GM18517 (cell line): ENCODE measurements around the gene HS3ST3B1.

ENCODE experiments used
- ATAC-seq: cut with Tn5 transposase; IDR thresholded peaks from one replicate; pipeline ENCODE4 v1.9.1; 2021; ENCODE audit warnings: mild to moderate bottlenecking, moderate library complexity; ENCODE audit not compliant: unreplicated experiment

HS3ST3B1 gene

GRCh38 chr17:14300575-14301278, at the start of gene HS3ST3B1:
HS3ST3B1 (plus strand) TSS chr17:14301081; CDS start chr17:14301519, 438 bp downstream.
- peak; percentile 88 for ATAC-seq

- no peak for ATAC-seq
Measured at GRCh38 chr17:14261406-14261805, 39.5 kb upstream of the HS3ST3B1 start.

GRCh38 chr17:14268264-14268663, 32.6 kb upstream of the HS3ST3B1 start:
- no peak for ATAC-seq

- ATAC-seq = no peak
Measured at GRCh38 chr17:14269473-14269872, 31.4 kb upstream of the HS3ST3B1 start.

- no peak for ATAC-seq
Measured at GRCh38 chr17:14270508-14270907, 30.4 kb upstream of the HS3ST3B1 start.

GRCh38 chr17:14276535-14277250, 24.2 kb upstream of the HS3ST3B1 start:
- ATAC-seq = no peak

GRCh38 chr17:14281530-14281929, 19.4 kb upstream of the HS3ST3B1 start:
- no peak for ATAC-seq

- ATAC-seq = no peak
Measured at GRCh38 chr17:14282726-14283125, 18.2 kb upstream of the HS3ST3B1 start.

- no peak for ATAC-seq
Measured at GRCh38 chr17:14289162-14289561, 11.7 kb upstream of the HS3ST3B1 start.

GRCh38 chr17:14294876-14295275, 6.0 kb upstream of the HS3ST3B1 start:
- ATAC-seq = no peak

GRCh38 chr17:14295676-14296075, 5.2 kb upstream of the HS3ST3B1 start:
- no peak for ATAC-seq

- no peak for ATAC-seq
Measured at GRCh38 chr17:14296166-14296910, 4.5 kb upstream of the HS3ST3B1 start.

GRCh38 chr17:14297161-14297851, 3.6 kb upstream of the HS3ST3B1 start:
- ATAC-seq = no peak

- ATAC-seq = no peak
Measured at GRCh38 chr17:14298221-14298946, 2.5 kb upstream of the HS3ST3B1 start.

- ATAC-seq = no peak
Measured at GRCh38 chr17:14298947-14299279, 2.0 kb upstream of the HS3ST3B1 start.

- no peak for ATAC-seq
Measured at GRCh38 chr17:14299280-14300141, 1.4 kb upstream of the HS3ST3B1 start.

- peak; percentile 6 for ATAC-seq
Measured at GRCh38 chr17:14301279-14302090, 604 bp downstream of the HS3ST3B1 start.

- no peak for ATAC-seq
Measured at GRCh38 chr17:14302091-14302430, 1.2 kb downstream of the HS3ST3B1 start.
